HUES6 (cell line): ENCODE data around the gene MAP3K10.
A peak's percentile ranks its signal among the peaks of the same experiment; 100 is the strongest.

Experiments used
- H3K27ac ChIP-seq: 2 replicates; pipeline ENCODE4 v1.7.0; 2013; ENCODE audit warnings: low read depth, mild to moderate bottlenecking, low read length, inconsistent platforms
- H3K27me3 ChIP-seq: 2 replicates; pipeline ENCODE4 v1.6.1; 2013; ENCODE audit warnings: low read length; ENCODE audit not compliant: control insufficient read depth, insufficient read depth
- H3K36me3 ChIP-seq: 2 replicates; pipeline ENCODE4 v1.6.1; 2013; ENCODE audit warnings: low read length; ENCODE audit not compliant: control insufficient read depth, insufficient read depth
- H3K4me1 ChIP-seq: 2 replicates; pipeline ENCODE4 v1.6.1; 2013; ENCODE audit warnings: low read length; ENCODE audit not compliant: control insufficient read depth, insufficient read depth
- H3K4me3 ChIP-seq: 2 replicates; pipeline ENCODE4 v1.5.1; 2013; ENCODE audit warnings: low read depth, low read length
- H3K9ac ChIP-seq: one replicate; pipeline ENCODE4 v1.6.1; 2013; ENCODE audit warnings: mild to moderate bottlenecking, low read length
- H3K9me3 ChIP-seq: 2 replicates; pipeline ENCODE4 v1.6.1; 2013; ENCODE audit warnings: low read depth, low read length; ENCODE audit not compliant: control insufficient read depth, insufficient read depth

The MAP3K10 gene

DNA sequence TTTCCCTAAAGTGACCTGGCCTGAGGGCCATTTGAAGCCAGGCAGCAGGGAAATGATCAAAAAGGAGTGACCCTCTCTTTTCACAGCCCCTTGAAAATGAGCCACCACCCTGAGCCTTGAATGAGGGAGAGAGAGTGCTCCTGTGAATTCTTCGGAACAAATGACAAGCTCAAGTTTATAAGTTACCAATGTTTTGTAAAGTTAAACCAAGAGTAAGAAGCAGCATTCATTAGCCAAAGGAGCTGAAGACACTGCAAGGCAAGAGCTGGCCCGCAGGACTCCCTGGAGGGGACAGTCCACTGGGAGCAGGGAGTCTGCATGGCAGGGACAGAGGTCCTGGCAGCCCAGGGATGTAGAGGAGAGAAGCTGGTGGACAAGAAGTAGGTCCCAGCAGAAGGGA lies 52.0 kb downstream of the MAP3K10 start:
- Histone ChIP-seq H3K9ac (no peak overlapping the region), H3K36me3 (peaks cover 45% of the 10 kb centered on the region), H3K4me3 (no peak overlapping the region), H3K9me3 (no peaks in the 10 kb centered on the region), H3K27me3 (no peaks in the 10 kb centered on the region), H3K27ac (no peak overlapping the region), H3K4me1 (peaks cover 6% of the 10 kb centered on the region; the same call in 1 of the 2 replicates)

DNA sequence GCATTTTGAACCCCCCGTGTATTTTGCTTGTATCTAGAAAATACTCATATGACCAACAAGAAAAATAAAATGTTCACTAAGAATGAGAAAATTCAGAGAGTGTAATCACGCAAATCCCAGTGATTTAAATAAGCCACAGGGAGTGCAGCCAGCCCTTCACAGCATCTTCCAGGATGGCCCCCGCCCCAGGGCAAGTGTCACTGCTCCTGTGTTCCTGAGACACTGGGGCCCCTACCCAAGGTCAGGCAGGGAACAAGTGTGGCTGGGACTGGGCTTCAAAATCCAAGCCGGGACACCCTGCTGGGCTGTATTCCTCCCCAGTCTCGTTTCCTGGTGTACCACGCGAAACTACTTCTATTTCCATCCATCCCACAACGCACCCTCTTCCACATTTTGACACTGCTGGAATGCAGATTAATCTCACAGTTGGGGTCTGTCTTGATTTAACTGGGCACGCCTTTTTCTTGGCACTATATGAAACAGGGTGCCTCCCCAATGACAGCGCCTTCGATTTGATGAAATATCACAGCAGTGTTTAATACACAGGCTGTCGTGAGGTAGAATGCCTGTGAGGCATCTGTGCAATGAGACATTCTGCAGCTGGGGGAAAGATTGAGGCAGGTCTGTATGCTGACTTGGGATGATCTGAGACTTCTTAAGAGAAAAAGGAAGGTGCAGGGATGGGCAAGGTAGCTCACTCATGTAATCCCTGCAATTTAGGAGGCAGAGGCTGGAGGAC lies 53.5 kb downstream of the MAP3K10 start:
- no peaks in the 10 kb centered on the region for H3K9me3 ChIP-seq
- no peak overlapping the region for H3K27ac ChIP-seq
- no peaks in the 10 kb centered on the region for H3K27me3 ChIP-seq
- H3K4me1 ChIP-seq: peaks cover 6% of the 10 kb centered on the region; the same call in 1 of the 2 replicates
- peaks cover 36% of the 10 kb centered on the region for H3K36me3 ChIP-seq
- no peak overlapping the region for H3K4me3 ChIP-seq
- no peak overlapping the region for H3K9ac ChIP-seq

DNA sequence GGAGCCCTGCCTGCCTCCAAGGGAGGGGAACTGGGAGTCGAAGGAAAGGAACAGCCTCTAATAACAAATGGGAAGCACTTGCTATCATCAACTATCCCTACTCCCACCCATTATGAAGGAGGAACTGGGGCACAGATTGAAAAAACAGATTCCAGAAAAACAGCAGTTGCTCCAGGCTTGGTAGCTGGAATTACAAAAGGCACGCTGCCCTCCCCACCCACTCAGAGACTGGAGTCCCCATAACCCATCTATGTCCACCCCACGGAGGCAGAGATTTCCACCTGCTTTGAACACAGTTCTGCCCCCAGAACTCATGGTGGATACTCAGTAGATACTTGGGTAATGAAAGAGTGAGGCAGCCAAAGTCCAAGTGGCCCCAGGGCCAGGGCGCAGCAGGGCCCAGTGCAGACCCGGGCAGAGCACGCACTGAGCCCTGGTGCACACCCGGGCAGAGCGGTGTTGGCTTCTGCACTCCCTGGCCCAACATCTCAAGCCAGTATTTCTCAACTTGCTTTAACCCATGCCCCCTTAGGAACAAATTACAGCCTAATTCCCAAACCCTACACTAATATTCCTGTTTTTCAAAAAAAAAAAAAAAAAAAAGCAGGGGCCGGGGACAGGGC lies 54.4 kb downstream of the MAP3K10 start:
- Histone ChIP-seq H3K27ac (no peak overlapping the region), H3K27me3 (no peaks in the 10 kb centered on the region), H3K4me1 (peaks cover 6% of the 10 kb centered on the region; the same call in 1 of the 2 replicates), H3K9me3 (no peaks in the 10 kb centered on the region), H3K4me3 (no peak overlapping the region), H3K36me3 (peaks cover 32% of the 10 kb centered on the region), H3K9ac (no peak overlapping the region)

DNA sequence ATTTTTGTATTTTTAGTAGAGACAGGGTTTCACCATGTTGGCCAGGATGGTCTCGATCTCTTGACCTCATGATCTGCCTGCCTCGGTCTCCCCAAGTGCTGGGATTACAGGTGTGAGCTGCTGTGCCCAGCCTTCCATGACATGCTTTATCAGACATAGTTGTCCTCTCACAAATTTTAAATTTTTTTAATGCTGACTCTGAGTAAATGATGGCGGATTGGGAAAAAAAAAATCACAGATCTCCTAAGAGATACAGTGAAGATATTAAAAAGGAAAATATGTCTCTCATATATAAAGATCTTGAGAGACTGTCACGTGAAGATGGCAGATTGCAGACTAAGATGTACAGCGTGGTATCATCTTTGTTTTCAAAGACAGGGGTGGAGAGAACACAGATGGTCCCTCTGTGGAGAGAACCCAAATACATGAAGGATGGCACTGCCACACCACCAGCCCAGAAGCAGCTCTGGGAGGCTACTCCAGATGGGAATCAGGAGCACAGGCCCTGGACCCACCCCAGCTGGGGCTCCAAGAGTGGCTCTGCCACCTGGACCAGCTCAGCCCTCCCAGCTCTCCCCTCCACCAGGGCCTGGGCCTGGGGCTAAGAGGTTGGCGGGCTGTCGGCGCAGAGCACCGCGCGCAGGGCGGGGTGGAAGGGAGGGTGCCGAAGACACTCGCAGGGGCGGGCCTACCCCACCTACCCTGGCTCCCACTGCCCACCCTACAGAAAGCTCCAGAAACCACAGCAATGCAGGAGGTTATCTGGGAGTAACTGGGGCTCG lies 55.3 kb downstream of the MAP3K10 start:
- peaks cover 26% of the 10 kb centered on the region for H3K36me3 ChIP-seq
- H3K4me3 ChIP-seq: no peak overlapping the region
- H3K27ac ChIP-seq: no peak overlapping the region
- no peak overlapping the region for H3K9ac ChIP-seq
- H3K4me1 ChIP-seq: peaks cover 6% of the 10 kb centered on the region; the same call in 1 of the 2 replicates
- no peaks in the 10 kb centered on the region for H3K27me3 ChIP-seq
- H3K9me3 ChIP-seq: no peaks in the 10 kb centered on the region

DNA sequence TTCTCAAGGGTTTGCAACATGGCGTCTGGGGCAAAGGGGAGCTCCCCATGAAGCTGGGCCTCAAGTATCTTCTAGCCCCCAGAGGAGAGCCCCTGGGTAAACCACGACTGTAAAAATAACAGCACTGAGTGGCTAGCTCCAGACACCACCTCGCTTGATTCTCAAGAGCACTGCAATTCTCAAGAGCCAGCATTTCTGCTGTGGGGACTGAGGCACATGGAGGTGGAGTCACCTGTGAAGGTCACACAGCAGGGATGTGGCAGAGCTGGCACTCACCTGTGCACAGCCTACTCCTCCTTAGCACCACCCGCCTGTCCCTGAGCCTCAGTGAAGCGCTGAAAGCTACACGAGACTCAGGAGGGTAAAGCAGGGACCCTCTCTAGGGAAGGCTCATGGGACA lies 56.0 kb downstream of the MAP3K10 start:
- peaks cover 24% of the 10 kb centered on the region for H3K36me3 ChIP-seq
- no peak overlapping the region for H3K9ac ChIP-seq
- H3K27ac ChIP-seq: no peak overlapping the region

DNA sequence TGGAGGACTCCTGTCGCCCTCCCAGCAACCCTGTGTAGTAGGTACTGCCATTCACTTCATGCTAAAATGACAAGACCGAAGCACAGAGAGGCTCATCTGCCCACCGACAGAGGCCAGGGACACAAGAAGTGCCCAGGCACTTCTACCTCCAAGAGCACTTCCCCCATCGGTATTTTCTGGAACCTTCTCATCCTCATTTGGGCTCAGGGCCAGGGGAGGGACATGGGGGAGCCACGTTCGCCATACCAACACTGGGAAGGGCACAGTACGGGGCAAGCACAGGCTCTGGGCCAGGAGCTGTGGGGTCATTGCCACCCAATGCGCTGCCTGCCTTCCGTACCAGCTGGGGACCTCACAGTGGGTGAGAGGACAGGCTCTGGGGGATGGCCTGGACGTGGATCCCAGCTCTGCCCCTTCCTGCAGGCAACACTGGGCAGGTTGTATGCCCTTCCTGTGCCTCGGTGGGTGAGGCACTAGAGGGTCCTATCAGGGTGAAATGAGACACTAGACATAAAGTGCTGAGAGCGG lies 56.6 kb downstream of the MAP3K10 start:
- Histone ChIP-seq H3K9ac (no peak overlapping the region), H3K9me3 (no peaks in the 10 kb centered on the region), H3K4me1 (peaks cover 14% of the 10 kb centered on the region), H3K4me3 (no peak overlapping the region), H3K27me3 (no peaks in the 10 kb centered on the region), H3K36me3 (peaks cover 23% of the 10 kb centered on the region), H3K27ac (no peak overlapping the region)

More for the DNA sequence above, 56.0 kb downstream of the MAP3K10 start:
- Histone ChIP-seq H3K27me3 (no peaks in the 10 kb centered on the region), H3K9me3 (no peaks in the 10 kb centered on the region), H3K4me1 (peaks cover 8% of the 10 kb centered on the region), H3K4me3 (no peak overlapping the region)

DNA sequence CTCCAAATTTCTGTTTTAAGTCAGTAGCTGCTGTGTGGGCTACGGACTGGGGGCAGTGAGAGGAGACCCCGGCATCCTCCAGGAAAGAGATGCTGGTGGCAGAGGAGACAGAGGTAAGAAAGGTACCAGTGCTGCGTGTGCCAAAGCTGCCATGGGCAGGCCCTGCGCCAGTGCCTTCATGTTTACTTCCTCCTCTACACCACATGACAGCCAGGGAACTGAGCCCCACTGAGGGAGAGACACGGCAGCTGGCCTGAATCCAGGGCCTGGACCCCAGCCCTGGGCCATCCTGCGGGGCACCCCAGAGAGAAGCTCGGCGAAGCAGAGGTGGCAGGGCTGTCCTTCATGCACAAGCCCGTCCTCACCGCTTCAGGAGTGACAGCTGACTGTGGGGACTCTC lies 58.0 kb downstream of the MAP3K10 start:
- Histone ChIP-seq H3K27me3 (no peaks in the 10 kb centered on the region), H3K9me3 (no peaks in the 10 kb centered on the region), H3K36me3 (peaks cover 30% of the 10 kb centered on the region), H3K27ac (no peak overlapping the region), H3K9ac (no peak overlapping the region), H3K4me3 (no peak overlapping the region), H3K4me1 (peaks cover 23% of the 10 kb centered on the region)

DNA sequence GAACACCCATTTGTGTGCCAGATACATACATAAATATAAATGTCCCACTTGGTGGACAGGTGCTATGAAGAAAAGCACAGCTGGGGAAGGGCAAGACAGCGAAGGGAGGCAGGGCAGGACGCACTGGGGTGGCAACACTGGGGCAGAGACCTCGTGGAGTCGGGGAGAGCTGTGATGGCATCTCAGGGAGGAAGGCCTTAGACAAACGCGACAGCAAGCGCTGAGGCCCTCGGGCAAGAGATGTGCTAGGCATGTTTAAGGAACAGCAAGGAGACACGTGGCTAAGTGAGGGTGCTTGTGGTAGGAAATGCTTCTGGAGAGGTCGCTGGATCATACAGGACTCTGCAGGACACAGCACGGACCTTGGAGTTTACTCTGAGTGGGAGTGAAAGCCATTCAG lies 58.6 kb downstream of the MAP3K10 start:
- no peak overlapping the region for H3K27ac ChIP-seq

DNA sequence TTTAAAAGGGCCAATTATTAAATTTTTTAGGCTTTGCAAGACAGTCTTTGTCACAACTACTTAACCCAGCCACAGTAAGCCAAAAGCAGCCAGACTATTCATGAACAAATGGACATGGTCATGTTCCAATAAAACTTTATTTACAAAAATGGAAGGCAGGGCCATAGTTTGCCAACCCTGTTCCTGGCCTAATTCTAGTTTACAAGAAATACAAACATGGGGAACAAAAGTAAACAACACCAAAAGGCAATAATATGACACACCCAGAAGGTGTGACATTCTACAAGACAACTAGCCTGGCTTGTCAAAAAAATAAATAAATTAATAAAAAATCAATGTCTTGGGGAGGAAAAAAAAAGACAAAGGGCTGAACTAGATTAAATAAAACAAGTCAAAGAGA lies 60.0 kb downstream of the MAP3K10 start:
- H3K27me3 ChIP-seq: no peaks in the 10 kb centered on the region
- H3K4me1 ChIP-seq: peaks cover 17% of the 10 kb centered on the region
- no peak overlapping the region for H3K9ac ChIP-seq
- H3K36me3 ChIP-seq: peaks cover 48% of the 10 kb centered on the region
- H3K27ac ChIP-seq: no peak overlapping the region
- no peak overlapping the region for H3K4me3 ChIP-seq
- no peaks in the 10 kb centered on the region for H3K9me3 ChIP-seq

More for the DNA sequence above, 58.6 kb downstream of the MAP3K10 start:
- H3K4me3 ChIP-seq: no peak overlapping the region
- H3K4me1 ChIP-seq: peaks cover 20% of the 10 kb centered on the region
- H3K9ac ChIP-seq: no peak overlapping the region
- H3K9me3 ChIP-seq: no peaks in the 10 kb centered on the region
- H3K36me3 ChIP-seq: peaks cover 33% of the 10 kb centered on the region
- no peaks in the 10 kb centered on the region for H3K27me3 ChIP-seq

DNA sequence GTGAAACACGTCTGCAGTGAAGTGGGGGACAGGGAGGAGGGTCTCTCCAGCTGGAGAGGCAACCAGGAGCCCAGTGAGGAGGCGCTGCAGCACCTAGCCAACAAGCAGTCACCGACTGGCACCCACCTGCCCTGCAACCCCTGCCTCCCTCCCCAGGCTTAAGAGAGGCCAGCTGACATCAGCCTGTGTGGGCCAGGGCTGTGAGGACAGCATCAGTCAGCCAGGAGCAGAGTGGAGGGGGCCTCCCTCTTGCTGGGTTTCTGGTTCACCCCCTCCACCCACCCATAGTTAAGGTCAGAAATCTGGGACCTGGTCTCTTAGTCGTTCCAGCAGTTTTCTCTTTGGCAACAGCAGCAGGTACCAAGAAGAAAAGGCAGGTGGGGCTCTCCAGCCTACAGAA lies 60.8 kb downstream of the MAP3K10 start:
- H3K9ac ChIP-seq: no peak overlapping the region
- H3K27me3 ChIP-seq: no peaks in the 10 kb centered on the region
- peaks cover 55% of the 10 kb centered on the region for H3K36me3 ChIP-seq
- H3K9me3 ChIP-seq: no peaks in the 10 kb centered on the region
- H3K27ac ChIP-seq: peak overlapping the region; percentile 31; the same call in 1 of the 2 replicates
- peaks cover 17% of the 10 kb centered on the region for H3K4me1 ChIP-seq
- no peak overlapping the region for H3K4me3 ChIP-seq
